ENCODE measurements around the gene NTNG1.

NTNG1 gene

DNA sequence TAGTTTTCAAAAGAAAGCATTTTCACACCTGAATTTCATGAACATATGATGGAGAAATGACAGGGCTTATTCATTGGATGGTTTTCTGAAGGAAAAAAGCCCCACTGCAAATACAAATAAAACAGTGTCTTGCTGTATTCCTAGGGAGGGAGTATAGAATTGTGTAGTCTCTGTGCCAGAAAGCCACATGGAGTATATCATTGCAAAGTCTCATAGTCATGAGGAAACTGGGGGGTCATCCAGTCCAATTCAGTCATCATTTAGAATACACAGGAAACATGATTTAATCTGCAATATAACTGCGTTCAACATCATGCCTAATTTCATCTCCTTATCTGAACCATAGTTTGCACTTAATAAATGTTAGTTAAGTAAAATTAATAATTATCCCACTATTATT is 222.3 kb downstream of the NTNG1 start:
- DNase-seq (ENCODE audit: low read depth, low spot score): no peak
- ChIA-PET CTCF (no interaction called here), POLR2A (no interaction called here)
- TF ChIP-seq, protein P1, sequence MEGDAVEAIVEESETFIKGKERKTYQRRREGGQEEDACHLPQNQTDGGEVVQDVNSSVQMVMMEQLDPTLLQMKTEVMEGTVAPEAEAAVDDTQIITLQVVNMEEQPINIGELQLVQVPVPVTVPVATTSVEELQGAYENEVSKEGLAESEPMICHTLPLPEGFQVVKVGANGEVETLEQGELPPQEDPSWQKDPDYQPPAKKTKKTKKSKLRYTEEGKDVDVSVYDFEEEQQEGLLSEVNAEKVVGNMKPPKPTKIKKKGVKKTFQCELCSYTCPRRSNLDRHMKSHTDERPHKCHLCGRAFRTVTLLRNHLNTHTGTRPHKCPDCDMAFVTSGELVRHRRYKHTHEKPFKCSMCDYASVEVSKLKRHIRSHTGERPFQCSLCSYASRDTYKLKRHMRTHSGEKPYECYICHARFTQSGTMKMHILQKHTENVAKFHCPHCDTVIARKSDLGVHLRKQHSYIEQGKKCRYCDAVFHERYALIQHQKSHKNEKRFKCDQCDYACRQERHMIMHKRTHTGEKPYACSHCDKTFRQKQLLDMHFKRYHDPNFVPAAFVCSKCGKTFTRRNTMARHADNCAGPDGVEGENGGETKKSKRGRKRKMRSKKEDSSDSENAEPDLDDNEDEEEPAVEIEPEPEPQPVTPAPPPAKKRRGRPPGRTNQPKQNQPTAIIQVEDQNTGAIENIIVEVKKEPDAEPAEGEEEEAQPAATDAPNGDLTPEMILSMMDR (IDR thresholded peaks at IDR 0.05; ENCODE audit: insufficient read depth, low read length, missing control alignments): no peak
- no peak overlapping the region for H3K4me3 ChIP-seq (ENCODE audit: low read depth, low read length)

GRCh38 chr1:107365527-107366240 is 224.8 kb downstream of the NTNG1 start:
- no peak overlapping the region for H3K4me3 ChIP-seq (ENCODE audit: low read depth, low read length)
- ChIA-PET CTCF (no interaction called here), POLR2A (no interaction called here)
- DNase-seq (ENCODE audit: low read depth, low spot score): no peak
- TF ChIP-seq, protein P1 (IDR thresholded peaks at IDR 0.05; ENCODE audit: insufficient read depth, low read length, missing control alignments): no peak

DNA sequence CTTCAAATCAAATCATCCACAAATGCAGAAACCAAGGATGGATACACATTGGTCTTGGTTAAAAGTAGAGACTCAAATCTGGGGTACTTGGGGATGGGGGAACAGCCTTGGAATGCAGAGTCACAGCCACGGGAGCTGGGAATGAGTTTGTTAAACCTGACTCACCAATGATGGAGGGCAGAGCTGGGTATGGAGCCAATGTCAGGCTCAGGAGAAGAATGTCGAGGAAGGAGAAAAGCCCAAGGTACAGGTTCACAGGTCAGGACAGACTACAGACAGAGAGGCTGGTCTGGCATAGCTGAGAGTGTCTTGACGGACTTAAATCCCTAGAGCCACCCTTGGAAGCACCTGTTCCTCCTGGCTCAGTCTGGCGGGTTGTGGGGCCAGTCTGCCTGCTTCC is 237.6 kb downstream of the NTNG1 start:
- ChIA-PET CTCF (interaction anchor here (0.9 to 1.4 kb wide), 2 partner anchors 12 to 101 kb away, joined by 3 to 5 read pairs; no protein-coding TSS in a partner anchor), POLR2A (no interaction called here)
- no peak for DNase-seq (ENCODE audit: low read depth, low spot score)
- TF ChIP-seq, protein P1 (IDR thresholded peaks at IDR 0.05; ENCODE audit: insufficient read depth, low read length, missing control alignments): no peak
- no peak overlapping the region for H3K4me3 ChIP-seq (ENCODE audit: low read depth, low read length)

DNA sequence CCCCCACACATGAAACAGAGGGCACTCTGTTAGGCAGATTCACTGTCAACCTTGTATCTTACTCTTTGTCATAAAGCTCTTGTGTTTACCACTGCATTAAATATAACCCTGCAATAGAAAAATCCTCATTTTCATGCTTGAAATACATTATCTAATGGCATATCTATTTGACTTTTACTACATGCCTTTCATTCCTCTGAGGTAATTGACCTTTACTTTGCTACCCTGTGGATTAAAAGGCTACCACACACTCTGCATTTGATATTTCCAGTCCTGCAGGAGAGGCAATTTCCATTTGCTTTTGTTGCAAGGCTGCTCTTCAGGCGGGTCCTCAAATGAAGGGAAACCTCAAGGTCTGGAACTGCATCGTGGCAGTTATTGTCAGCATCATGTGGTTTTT is 238.0 kb downstream of the NTNG1 start:
- no peak overlapping the region for H3K4me3 ChIP-seq (ENCODE audit: low read depth, low read length)
- CTCF ChIA-PET: interaction anchor here (0.9 to 1.4 kb wide), 2 partner anchors 12 to 101 kb away, joined by 3 to 5 read pairs; no protein-coding TSS in a partner anchor
- TF ChIP-seq, protein P1 (IDR thresholded peaks at IDR 0.05; ENCODE audit: insufficient read depth, low read length, missing control alignments): no peak
- no peak for DNase-seq (ENCODE audit: low read depth, low spot score)
- POLR2A ChIA-PET: no interaction called here

GRCh38 chr1:107379826-107380225 is 239.0 kb downstream of the NTNG1 start:
- TF ChIP-seq, protein P1 (IDR thresholded peaks at IDR 0.05; ENCODE audit: insufficient read depth, low read length, missing control alignments): no peak
- H3K4me3 ChIP-seq (ENCODE audit: low read depth, low read length): no peak overlapping the region
- no peak for DNase-seq (ENCODE audit: low read depth, low spot score)
- ChIA-PET CTCF (no interaction called here), POLR2A (no interaction called here)

DNA sequence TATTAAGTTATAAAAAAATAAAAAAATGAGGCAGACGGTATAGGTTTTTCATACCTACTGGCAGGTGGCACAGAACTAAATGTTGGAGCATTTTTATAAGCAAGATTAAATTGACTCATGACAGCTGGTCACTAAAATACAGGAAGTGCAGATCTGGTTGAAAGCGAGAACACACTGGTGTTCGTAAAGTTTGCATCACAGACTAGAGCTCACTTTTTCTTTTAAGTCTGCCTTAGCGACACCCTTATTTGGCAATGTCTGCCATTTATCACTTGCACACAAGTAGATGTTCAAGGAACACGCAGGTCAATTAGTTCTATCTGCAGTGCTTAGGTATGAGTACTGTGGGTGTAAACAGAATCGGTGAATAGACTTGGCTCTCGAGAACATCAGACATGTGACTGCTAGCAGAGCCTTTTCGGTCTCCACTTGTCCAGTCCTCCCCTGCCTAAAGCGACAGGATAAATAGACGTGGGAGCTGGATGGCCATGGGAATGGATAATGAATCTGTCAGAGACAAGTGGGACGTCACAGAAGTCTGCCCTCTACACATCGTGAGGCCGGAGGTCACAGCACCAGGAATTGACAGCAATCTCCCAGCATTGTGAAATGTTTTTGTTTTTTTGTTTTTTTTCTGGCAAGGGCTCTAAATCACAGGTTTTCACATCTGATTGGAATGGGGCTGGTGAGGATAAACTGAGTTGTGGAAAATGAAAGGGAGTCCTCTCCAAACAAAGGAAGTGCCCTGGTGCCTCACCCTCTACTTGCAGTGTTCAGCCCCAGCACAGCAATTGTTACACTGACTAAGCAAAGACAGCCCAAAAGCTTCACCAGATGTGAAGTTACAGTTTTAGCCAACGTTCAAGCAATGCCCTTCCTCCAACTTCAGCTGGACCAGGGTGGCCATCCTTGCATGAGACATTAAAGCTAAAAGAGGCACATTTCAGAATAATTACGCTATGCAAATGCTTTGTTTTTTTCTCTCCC is 248.9 kb downstream of the NTNG1 start:
- ChIA-PET POLR2A (no interaction called here), CTCF (interaction anchor here (1.1 to 1.3 kb wide), 2 partner anchors 9 to 12 kb away, joined by 3 to 5 read pairs; no protein-coding TSS in a partner anchor)
- DNase-seq (ENCODE audit: low read depth, low spot score): no peak
- H3K4me3 ChIP-seq (ENCODE audit: low read depth, low read length): no peak overlapping the region
- TF ChIP-seq, protein P1 (IDR thresholded peaks at IDR 0.05; ENCODE audit: insufficient read depth, low read length, missing control alignments): no peak

Measured in AG04449 (cell line).